Stimulated activated CD8-positive, alpha-beta memory T cell treated with anti-CD3 and anti-CD28 coated beads, Interleukin-2, amount 100 ng/mL, for 1 hour (primary cell): ENCODE data around the gene FALEC.

ENCODE experiments used
- DNase-seq, 2 donors: peaks; one replicate each; pipeline ENCODE4 v3.0.0-alpha.2; 2020; ENCODE audit warnings: low read depth in 2 of 2

FALEC gene

GRCh38 chr1:150511985-150512660, 3.4 kb upstream of the FALEC start:
- no peak for DNase-seq

DNA sequence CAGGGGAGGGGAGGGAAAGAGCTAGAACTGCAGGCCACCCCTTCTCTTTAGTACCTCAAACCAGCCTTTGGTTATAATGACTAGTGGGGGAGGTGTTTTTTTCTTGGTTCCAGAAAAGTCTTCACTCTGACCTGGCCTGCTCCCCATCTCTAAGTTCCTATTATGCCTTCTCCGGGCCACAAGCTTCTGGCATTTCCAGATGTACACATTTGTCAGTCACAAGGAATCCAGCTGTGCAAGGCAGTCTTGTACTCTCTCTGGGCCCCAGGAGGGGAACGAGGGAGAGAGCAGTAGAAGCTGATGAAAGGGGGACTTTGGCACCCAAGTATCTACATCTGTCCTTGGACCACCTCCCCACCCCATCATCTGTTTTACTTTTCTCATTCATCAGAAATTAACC, 2.7 kb upstream of the FALEC start:
- DNase-seq, result no peak

DNA sequence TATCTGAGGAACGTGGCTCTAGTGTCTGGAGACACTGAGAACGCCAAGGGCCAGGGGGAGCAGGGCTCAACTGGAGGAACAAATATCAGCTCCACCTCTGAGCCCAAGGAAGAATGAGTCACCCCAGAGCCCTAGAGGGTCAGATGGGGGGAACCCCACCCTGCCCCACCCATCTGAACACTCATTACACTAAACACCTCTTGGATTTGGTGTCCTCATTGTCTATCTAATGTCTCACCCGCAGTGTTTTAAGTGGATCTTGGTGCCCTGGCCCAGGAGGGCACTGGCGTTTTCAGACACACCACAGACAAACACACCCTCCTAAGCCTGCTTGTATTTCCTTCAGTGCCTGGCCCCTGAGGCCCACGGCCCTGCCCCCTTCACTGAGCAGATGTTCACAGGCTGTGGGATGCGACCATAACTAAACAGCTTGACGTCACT, 2.2 kb upstream of the FALEC start:
- no peak for DNase-seq

DNA sequence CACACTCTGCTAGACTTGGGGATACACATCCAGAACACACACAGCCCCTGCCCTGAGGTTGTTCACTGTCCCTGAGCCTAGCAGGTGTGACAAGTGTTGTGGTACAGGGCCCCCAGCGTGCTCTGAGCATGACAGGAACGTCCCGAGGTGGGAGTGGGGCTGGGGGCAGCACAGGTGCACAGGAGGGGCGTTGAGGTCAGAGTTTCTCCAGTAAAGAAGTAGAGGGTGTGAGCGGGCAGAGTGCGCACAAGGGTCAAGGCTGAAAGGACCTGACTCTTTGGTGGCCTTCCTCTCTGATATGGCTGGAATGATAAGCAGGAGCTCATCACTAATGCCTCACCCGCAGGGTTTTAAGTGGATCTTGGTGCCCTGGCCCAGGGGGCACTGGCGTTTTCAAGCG, 1.3 kb upstream of the FALEC start:
- DNase-seq, result no peak

DNA sequence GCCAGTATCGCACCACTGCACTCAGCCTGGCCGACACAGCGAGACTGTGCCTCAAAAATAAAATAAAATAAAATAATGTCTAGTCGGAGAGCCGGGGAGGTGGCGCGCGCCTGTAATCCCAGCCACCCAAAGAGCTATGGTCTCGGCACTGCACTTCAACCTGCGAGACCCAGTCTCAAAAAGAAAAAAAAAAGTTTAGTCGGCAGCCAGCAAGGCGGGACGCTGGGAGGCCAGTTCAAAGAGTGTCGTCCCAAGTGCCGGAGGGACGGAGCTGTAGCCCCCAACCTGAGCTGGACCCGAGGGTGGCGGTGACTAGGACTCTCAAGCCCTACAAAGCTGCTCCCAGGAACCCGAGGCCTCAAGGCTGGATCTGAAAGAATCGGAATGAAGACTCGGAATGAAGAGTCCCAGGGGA, 632 bp upstream of the FALEC start:
- no peak for DNase-seq

DNA sequence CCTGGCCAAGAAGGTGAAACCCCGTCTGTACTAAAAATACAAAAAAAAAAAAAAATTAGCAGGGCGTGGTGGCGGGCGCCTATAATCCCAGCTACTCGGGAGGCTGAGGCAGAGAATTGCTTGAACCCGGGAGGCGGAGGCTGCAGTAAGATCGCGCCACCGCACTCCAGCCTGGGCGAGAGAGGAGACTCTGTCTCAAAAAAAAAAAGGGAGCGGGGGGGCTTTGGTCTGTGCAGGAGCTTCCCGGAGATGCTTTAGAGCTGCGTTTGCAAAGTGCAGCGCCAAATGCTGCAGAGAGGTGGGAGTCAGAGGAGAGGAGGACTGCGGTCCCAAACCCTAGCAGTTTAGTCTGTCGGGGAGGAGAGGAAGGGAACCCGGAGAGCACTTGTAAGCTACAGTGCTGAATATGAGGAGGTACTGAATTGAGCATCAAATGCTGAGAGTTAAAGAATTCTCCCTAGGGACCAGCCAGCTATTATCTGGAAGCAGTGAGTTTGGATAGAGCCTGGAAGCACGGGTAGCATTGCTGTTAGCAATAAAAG, 569 bp downstream of the FALEC start:
- DNase-seq, result no peak

DNA sequence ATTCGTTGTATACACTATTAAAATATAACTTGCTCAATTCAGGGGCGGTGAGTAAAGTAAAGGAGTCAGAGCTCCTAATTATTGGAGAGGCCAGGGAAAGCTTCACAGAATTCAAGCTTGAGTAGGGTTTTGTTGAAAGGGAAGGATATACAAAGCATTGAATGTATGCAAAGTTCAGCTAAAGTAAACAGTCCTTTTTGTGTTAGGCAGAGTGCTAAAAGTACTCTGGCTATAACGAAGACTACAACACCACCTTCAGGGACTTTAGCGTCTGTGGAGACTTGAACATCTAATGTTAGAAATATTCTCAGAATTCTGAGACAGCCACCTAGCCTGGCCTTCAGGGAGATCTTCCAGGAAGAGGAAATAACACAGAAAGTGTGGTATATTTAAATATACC, 1.1 kb downstream of the FALEC start:
- DNase-seq, result no peak

DNA sequence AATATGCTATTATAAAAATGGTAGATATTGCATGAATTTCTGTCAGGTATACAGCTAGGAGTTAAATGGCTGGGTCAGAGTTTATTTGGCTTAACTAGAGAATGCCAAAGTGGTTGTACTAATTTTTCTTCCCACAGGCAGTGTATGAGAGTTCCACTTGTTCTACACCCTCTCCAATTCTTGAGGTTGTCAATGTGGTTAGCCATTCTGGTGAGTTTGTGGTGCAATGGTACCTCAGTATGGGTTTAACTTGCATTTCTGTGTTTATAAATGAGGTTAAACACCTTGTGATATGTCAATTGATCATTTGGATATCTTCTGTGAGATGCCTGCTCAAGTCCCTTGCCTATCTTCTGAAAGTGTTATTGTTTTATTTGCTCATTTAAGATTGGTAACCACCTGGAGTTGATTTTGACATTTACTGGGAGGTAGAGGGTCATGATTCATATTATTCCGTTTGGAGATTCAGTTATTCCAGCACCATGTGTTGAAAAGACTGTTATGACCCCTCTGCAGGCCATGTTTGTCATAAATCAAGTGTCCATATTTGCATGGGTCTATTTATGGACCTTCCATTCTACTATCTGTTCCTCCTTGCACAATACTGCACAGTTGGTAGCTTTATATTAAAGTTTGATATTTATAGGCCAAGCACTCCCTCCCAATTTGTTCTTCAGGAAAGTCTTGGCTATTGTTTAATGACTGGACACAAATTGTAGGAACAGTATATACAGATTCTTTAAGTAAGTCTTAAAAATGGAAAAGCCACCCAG, 5.8 kb downstream of the FALEC start:
- no peak for DNase-seq

DNA sequence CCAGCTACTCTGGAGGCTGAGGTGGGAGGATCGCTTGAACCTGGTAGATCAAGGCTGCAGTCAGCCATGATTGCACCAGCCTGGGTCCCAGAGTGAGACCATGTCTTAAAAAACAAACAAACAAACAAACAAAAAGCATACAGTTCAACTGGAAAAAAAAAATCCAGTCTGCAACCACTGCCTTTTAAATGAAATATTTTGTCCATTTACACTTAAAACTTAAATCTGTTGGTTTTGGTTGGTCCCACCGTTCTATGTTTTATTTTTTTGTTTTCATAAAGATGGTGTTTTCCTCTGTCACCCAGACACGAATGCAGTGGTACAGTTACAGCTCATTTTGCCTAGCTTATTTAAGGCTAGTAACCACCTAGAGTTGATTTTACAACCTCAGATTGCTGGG, 9.8 kb downstream of the FALEC start:
- no peak for DNase-seq

- DNase-seq, result no peak
Observed at GRCh38 chr1:150528196-150528595, 12.6 kb downstream of the FALEC start.

DNA sequence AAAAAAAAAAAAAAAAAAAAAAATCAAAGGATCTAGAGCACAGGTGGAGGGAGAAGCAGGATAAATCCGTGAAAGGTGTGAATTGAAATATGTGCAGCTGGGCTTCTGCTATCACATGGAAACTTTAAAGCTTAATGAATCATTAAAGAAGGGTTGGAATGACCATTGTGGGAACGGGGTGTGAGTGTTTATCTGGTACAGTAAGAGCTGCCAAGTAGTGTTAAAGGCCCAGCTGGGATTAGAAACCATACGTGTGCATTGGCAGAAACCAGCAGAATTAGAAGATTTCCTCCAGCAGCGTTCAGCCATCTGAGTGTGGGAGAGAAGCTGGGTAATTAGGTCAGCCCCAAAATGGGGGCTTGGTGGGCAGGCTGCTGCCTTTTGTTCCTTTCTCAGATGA, 13.5 kb downstream of the FALEC start:
- DNase-seq, result no peak

GRCh38 chr1:150530491-150531159, 15.1 kb downstream of the FALEC start:
- DNase-seq, result no peak

DNA sequence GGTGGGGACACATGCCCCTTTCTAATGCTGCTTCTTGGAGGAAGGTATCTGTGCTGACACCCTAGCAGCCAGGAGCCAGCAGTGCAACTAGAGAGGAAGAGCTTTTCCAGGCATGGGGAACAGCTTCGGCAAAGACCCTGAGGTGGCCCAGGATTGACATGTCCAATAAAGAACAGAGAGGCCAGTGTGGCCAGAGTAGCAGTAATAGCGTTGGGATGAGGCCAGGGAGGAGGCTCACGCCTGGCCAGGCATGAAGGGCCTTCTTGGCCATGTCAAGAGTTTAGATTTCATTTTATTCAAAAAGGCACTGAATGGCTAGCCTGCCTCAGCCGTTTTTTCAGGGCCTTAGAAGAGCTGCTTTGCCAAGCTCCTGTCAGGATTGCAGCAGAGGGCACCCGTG, 17.3 kb downstream of the FALEC start:
- no peak for DNase-seq

- no peak for DNase-seq
Observed at GRCh38 chr1:150534002-150534401, 18.4 kb downstream of the FALEC start.

- DNase-seq, result no peak
Observed at GRCh38 chr1:150535511-150536287, 20.1 kb downstream of the FALEC start.

GRCh38 chr1:150536836-150537731, 21.5 kb downstream of the FALEC start:
- DNase-seq, result no peak

DNA sequence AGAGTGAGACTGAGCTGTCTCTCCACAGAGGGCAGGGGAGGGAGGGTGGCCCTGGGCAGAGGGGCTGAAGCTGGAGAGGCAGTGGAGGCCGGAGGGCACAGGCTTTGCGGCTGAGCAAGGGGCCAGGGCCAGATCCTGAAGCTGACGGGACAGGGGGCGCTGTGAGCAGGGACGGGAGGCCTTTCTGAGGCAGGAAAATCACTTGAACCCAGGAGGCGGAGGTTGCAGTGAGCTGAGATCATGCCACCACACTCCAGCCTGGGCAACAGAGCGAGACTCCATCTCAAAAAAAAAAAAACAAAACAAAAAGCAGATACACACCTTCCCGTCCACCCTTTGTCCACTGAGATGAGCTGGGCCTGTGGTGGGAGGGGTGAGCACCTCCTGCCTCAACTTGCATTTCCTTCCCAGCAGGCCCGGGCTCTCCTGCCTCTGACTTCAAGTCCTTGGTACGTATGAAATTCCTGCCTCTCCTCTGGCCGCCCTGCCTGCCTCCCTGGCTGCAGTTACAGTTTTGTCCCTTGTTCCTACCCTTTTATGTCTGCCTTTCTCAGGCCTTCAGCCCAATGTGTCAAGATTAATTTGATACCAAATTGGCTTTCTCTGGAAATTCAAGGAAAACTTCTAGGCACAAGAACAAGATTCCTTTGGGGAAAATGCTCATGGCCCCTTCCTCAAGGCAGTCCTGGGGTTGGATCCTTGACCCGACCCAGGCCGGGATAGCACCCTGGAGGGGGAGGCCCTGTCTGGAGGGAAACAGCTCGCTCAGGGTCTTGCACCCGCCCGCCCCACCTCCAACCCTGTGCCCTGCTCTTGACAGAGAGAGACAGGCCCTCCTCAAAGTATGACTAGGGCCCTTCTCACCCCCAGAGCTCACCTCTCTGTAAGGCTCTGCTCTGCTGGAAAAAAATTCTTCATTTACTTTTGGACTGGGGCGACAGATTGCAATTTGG, 22.5 kb downstream of the FALEC start:
- DNase-seq, result no peak

- DNase-seq, result no peak
Observed at GRCh38 chr1:150543500-150544143, 28.1 kb downstream of the FALEC start.

DNA sequence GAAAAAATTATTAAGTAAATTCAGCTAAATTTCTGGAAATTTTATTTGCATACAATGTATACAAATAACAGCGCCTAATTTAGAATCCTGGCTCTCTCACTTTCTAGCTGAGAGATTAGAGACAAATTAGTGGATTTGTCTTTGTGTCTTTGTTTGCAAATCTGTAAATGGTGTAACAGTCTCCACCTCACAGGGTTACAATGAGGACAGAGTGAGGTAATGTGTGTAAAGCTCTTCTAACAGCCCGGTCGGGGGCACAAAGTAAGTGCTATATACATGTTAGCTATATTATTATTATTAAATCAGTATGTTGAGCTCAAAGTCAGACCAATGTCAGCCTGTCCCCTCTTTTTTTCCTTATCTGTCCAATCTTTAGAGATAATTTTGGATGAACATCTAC, 28.7 kb downstream of the FALEC start:
- DNase-seq, result no peak
